GM23338 (cell line): ENCODE results near the gene MORC2. TPM values are rescaled to one million over a fixed set of nuclear protein-coding genes. Genes with fewer than 3 reads are reported as not detected.
A peak's percentile ranks its signal among the peaks of the same experiment; 100 is the strongest.

Source experiments
- ATAC-seq: fragments of 200-7000 bp; cut with Tn5 transposase; 3 replicates; pipeline ENCODE4 v1.9.1; 2020
- DNase-seq: peaks from one replicate; pipeline ENCODE4 v3.0.0-alpha.2; 2015; ENCODE audit warnings: low spot score
- H2AFZ ChIP-seq: fragments of 200-600 bp; sonication (generic); 2 replicates; pipeline ENCODE4 v1.8.0; 2016; ENCODE audit warnings: antibody characterized with exemption, mild to moderate bottlenecking, moderate library complexity
- H3F3A ChIP-seq: fragments of 200-600 bp; sonication (generic); replicated peaks from 2 replicates; pipeline ENCODE4 v1.8.0; 2017; ENCODE audit warnings: antibody characterized with exemption, mixed run types, low read depth
- H3K27ac ChIP-seq: fragments of 200-600 bp; sonication (generic); 2 replicates; pipeline ENCODE4 v1.6.1; 2016; ENCODE audit warnings: low read depth
- H3K27me3 ChIP-seq: fragments of 200-600 bp; sonication (generic); 2 replicates; pipeline ENCODE4 v1.8.0; 2016; ENCODE audit warnings: mild to moderate bottlenecking, mixed run types, moderate library complexity; ENCODE audit not compliant: insufficient read depth
- H3K36me3 ChIP-seq: fragments of 200-600 bp; sonication (generic); 2 replicates; pipeline ENCODE4 v1.8.0; 2016; ENCODE audit warnings: mild to moderate bottlenecking; ENCODE audit not compliant: insufficient read depth
- H3K4me1 ChIP-seq: fragments of 200-600 bp; sonication (generic); 2 replicates; pipeline ENCODE4 v1.8.0; 2016; ENCODE audit warnings: mild to moderate bottlenecking, moderate library complexity; ENCODE audit not compliant: insufficient read depth
- H3K4me2 ChIP-seq: fragments of 200-600 bp; sonication (generic); 2 replicates; pipeline ENCODE4 v1.7.1; 2017; ENCODE audit warnings: mixed run types
- H3K4me3 ChIP-seq: fragments of 200-600 bp; sonication (generic); 2 replicates; pipeline ENCODE4 v1.6.1; 2016; ENCODE audit warnings: mixed run types
- H3K79me2 ChIP-seq: fragments of 200-600 bp; sonication (generic); replicated peaks from 2 replicates; pipeline ENCODE4 v1.8.0; 2017; ENCODE audit warnings: mild to moderate bottlenecking; ENCODE audit not compliant: insufficient read depth
- H3K9me2 ChIP-seq: fragments of 200-600 bp; sonication (generic); 2 replicates; pipeline ENCODE4 v1.8.0; 2017; ENCODE audit not compliant: insufficient read depth
- H4K20me1 ChIP-seq: fragments of 200-600 bp; sonication (generic); replicated peaks from 2 replicates; pipeline ENCODE4 v1.8.0; 2017; ENCODE audit warnings: mild to moderate bottlenecking; ENCODE audit not compliant: insufficient read depth
- H3K27ac Mint-ChIP-seq: 2 replicates; pipeline ENCODE4 v1.8.0; 2020; ENCODE audit warnings: inconsistent platforms, mild to moderate bottlenecking, moderate library complexity, mixed read lengths
- H3K27me3 Mint-ChIP-seq: 3 replicates; pipeline ENCODE4 v1.8.0; 2022; ENCODE audit warnings: low read depth, mild to moderate bottlenecking, moderate library complexity, mixed read lengths, inconsistent platforms; ENCODE audit not compliant: insufficient read depth, poor library complexity
- H3K36me3 Mint-ChIP-seq: 3 replicates; pipeline ENCODE4 v1.8.0; 2021; ENCODE audit warnings: low read depth, mild to moderate bottlenecking, inconsistent platforms, moderate library complexity, mixed read lengths
- H3K4me1 Mint-ChIP-seq: 3 replicates; pipeline ENCODE4 v1.8.0; 2020; ENCODE audit warnings: mild to moderate bottlenecking, inconsistent platforms, mixed read lengths
- H3K4me3 Mint-ChIP-seq: 3 replicates; pipeline ENCODE4 v1.8.0; 2021; ENCODE audit warnings: moderate library complexity, mild to moderate bottlenecking, inconsistent platforms, mixed read lengths
- H3K9me3 Mint-ChIP-seq: 3 replicates; pipeline ENCODE4 v1.8.0; 2020; ENCODE audit warnings: moderate library complexity, mild to moderate bottlenecking, inconsistent platforms, mixed read lengths
- CTCF ChIP-seq, 2 experiments: fragments of 200-600 bp in 1 of 2; sonication (generic) in 1 of 2; conservative IDR thresholded peaks; 2 replicates each; pipeline versions ENCODE4 v1.5.1 to v1.6.1; 2016 to 2017; ENCODE audit warnings: antibody characterized with exemption in 2 of 2, low read depth in 2 of 2, mild to moderate bottlenecking in 2 of 2, moderate library complexity in 1 of 2
- ETS1 ChIP-seq: IDR thresholded peaks from 2 replicates; pipeline ENCODE4 v1.6.1; 2016; ENCODE audit warnings: antibody characterized with exemption
- ZNF462 ChIP-seq: fragments of 250-450 bp; sonication (Bioruptor Pico); IDR thresholded peaks from 2 replicates; pipeline ENCODE4 v1.5.0; 2020; ENCODE audit warnings: mild to moderate bottlenecking, moderate library complexity
- polyA plus RNA-seq: library from polyadenylated mRNA; unstranded; fragments of >200 nt; fragmentation: Nextera tagmentation; extraction: Ambion mirVana; gene quantifications from 2 replicates; pipeline ENCODE4 v1.2.1, GENCODE V29; 2016
- total RNA-seq: library from RNA; depleted of rRNA; stranded (reverse); fragments of >200 nt; shearing (Covaris generic); gene quantifications from 2 replicates; pipeline ENCODE4 v1.2.3, GENCODE V29; 2014
- TF ChIP-seq, protein P1 (sequence below): IDR thresholded peaks from one replicate; pipeline ENCODE4 v1.6.1; 2018; ENCODE audit warnings: antibody characterized with exemption; ENCODE audit not compliant: unreplicated experiment

MORC2 gene
- total and polyA plus RNA-seq, 2 experiments from 2014 or later: 33.1 to 63.8 TPM

GRCh38 chr22:30949934-30950660, 18.5 kb downstream of the MORC2 start:
- H3K27me3 Mint-ChIP-seq: peaks cover 3% of the 10 kb centered on the region
- Histone ChIP-seq H2AFZ (no peak overlapping the region), H3K27me3 (no peaks in the 10 kb centered on the region), H3K4me3 (no peak overlapping the region), H4K20me1 (peaks cover 41% of the 10 kb centered on the region), H3K4me2 (no peak overlapping the region), H3K4me1 (no peaks in the 10 kb centered on the region), H3K9me2 (no peaks in the 10 kb centered on the region), H3F3A (0 out of 2 replicates have a peak, but pooled peaks cover 4% of the 10 kb centered on the region), H3K36me3 (peaks cover 77% of the 10 kb centered on the region), H3K27ac (no peak overlapping the region), H3K79me2 (peaks cover 68% of the 10 kb centered on the region)
- no peaks in the 10 kb centered on the region for H3K4me1 Mint-ChIP-seq
- ATAC-seq: no peak
- TF ChIP-seq ETS1 (no peak), ZNF462 (CRISPR knock-in tag) (no peak), CTCF (conservative IDR thresholded peaks at IDR 0.05; ENCODE audit: low read depth in 2 of 2) (peak in 1 of 2 experiments; percentile 34; a peak in 2 of 4 replicates)
- TF ChIP-seq, protein P1, sequence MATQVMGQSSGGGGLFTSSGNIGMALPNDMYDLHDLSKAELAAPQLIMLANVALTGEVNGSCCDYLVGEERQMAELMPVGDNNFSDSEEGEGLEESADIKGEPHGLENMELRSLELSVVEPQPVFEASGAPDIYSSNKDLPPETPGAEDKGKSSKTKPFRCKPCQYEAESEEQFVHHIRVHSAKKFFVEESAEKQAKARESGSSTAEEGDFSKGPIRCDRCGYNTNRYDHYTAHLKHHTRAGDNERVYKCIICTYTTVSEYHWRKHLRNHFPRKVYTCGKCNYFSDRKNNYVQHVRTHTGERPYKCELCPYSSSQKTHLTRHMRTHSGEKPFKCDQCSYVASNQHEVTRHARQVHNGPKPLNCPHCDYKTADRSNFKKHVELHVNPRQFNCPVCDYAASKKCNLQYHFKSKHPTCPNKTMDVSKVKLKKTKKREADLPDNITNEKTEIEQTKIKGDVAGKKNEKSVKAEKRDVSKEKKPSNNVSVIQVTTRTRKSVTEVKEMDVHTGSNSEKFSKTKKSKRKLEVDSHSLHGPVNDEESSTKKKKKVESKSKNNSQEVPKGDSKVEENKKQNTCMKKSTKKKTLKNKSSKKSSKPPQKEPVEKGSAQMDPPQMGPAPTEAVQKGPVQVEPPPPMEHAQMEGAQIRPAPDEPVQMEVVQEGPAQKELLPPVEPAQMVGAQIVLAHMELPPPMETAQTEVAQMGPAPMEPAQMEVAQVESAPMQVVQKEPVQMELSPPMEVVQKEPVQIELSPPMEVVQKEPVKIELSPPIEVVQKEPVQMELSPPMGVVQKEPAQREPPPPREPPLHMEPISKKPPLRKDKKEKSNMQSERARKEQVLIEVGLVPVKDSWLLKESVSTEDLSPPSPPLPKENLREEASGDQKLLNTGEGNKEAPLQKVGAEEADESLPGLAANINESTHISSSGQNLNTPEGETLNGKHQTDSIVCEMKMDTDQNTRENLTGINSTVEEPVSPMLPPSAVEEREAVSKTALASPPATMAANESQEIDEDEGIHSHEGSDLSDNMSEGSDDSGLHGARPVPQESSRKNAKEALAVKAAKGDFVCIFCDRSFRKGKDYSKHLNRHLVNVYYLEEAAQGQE: no peak
- no peak overlapping the region for H3K27ac Mint-ChIP-seq
- no peak for DNase-seq
- peaks cover 44% of the 10 kb centered on the region for H3K36me3 Mint-ChIP-seq
- no peaks in the 10 kb centered on the region for H3K9me3 Mint-ChIP-seq
- no peak overlapping the region for H3K4me3 Mint-ChIP-seq
